HPDE6-E6E7 (cell line): ENCODE measurements around the gene ZNF740.
A peak's percentile ranks its signal among the peaks of the same experiment; 100 is the strongest.

Source experiments
- DNase-seq: peaks from one replicate; pipeline ENCODE4 v3.0.0; 2011; ENCODE audit warnings: missing footprints; ENCODE audit errors: extremely low spot score

ZNF740 gene

DNA sequence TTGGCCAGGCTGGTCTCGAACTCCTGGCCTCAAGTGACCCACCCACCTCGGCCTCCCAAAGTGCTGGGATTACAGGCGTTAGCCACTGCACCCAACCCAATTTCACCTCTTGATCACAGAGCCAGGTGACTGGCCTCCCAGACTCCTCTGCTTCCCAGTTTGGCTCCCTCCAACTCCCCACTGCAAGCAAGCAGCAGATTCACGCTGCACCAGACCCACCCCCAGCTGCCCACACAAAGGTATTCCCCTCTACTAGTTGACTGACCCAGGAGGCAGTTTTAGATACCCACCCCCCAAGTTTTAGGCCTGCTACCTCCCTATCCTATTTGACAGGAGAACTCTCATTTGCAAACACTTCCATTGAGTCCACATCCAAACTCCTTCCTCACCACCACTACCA is 46.3 kb downstream of the ZNF740 start:
- DNase-seq: no peak

DNA sequence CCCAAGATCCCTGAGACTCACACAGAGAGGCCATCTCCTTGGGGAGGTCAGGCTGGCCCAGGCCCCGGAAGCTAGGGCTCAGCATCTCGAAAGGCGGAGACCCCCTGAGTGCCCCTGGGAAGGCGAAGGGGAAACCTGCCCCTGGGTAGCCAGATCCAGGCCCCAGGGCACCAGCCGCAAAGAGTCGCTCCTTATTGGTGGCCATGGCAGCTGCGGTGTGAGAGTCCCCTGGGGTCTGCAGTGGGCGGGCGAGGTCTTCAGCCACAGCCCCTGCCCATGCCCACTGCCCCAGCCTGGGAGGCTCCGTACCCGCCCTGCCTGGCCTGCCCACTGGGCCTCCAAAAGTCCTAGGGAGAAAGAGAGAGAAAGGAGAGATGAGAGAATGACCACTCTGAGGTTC is 46.8 kb downstream of the ZNF740 start:
- DNase-seq: no peak

DNA sequence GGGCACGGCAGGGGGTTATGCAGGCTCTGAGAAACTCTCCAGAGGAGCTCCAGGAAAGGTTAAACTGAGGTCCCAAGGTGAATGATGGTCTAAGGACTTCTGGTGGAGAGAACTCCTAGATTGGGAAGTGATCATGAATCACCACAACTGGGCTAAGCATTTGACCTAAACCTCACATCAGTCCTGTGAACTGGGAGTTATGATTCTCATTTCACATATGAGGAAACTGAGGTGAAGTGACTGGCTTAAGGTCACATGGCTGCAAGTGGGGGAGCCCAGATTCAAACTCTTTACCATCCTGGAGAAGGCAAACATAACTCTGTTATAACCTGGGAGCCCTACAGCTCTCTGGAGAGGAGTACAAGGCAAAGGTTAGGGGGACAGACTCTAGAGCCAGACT is 47.3 kb downstream of the ZNF740 start:
- DNase-seq: no peak

DNA sequence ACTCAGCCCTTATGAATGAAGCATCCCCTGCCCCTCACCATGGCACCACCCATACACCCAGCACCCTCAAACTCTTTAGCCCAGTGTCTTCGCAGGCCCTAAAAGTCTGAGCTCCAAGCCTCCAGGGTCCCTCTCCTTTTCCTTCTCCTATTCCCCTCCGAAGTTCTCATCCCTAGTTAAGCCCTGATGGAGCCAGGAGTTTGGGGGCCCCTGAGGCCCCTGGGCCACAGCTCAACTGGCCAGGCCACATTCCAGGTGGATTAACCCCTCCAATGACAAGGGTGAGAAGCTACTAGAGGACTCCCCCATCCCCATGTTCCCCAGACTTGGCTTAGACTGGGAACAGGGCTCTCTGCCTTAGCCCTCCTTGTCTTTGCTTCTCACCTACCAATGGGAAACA is 48.9 kb downstream of the ZNF740 start:
- no peak for DNase-seq

DNA sequence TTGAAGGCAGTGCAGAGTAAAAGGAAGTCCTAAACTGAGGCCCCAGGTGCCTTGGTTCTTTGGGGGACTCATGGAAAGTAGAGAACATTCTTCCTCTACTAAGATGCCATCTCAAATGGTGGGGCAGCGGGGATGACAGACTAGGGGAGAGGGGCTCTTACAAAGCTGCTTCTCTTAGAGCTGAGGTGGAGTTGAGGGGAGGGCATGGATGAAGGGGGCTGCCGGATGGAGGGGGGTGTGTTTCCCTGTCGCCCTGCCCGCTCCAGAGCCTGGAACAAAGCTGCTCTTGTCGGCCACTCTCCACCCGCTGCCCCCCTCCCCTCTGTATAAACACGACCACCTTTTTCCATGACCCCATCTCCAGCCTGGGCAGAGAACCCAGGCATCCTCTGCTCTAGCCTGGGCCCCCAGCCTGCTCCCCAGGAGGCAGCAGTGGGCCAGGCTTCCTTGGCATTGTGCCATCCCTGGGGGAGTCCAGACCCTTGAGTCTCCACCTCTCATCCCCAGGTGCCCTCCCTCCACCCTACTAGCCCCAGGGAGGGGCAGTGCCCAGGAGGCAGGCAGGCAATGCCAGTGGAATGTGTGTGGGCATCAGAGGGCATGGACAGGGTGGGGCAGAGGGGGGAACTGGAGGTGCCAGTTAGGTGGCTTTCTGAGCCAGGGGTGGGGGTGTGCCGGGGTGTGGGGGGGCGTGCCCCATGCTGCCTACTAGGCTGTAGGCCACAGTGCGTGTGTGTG is 49.8 kb downstream of the ZNF740 start:
- no peak for DNase-seq

DNA sequence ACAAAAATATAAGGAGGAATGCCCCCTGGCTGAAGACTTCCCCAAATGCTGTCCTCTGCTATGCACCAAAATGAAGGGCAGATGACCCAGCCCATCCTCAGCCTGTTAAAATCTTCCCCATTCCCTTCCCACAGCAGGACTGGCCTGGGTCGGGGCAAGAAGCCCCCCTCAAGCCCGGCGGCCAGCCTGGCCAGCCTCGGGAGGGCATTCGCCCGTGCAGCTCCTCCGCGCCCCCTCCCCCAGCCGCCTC is 51.1 kb downstream of the ZNF740 start:
- DNase-seq: no peak

DNA sequence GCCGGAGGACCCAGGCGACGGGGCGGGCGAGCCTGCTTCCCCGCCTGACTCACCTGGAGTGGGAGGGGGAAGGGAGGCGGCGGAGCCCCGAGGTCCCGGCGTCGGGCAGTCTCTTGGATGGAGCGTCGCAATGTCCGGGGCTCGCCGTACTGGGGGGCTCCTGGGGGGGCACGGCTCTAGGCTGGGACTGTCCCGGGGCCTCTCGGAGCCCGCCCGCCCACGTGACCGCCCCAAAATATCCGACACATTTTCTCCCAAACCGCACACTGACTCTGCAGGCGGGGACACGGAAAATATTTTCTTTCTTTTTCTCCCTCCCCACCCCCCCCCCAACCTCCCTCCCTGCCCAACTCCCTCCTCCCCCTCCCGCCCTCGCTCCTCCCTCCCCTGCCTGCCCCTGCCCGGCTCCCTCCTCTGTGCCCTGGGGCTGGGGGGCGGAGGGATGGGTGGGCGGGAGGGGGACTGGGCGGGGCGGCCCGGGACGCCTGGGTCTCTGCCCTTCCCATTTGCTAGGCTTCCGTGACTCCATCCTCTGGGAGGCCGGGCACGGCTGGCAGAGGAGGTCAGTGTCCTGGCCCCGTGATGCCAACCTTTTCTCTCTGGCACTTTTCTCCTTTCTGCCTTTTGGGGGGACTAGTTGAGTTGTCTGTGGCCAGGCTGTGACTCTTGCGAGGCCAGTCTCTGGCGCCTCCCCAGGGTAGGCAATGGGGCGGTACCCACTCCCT is 51.6 kb downstream of the ZNF740 start, which contains the start of gene RARG:
Gene RARG, minus strand, starts transcription at position 289 of the 725 bp plus-strand sequence. CDS start 4,664 bp downstream, outside the sequence.
- DNase-seq: peak; percentile 66

DNA sequence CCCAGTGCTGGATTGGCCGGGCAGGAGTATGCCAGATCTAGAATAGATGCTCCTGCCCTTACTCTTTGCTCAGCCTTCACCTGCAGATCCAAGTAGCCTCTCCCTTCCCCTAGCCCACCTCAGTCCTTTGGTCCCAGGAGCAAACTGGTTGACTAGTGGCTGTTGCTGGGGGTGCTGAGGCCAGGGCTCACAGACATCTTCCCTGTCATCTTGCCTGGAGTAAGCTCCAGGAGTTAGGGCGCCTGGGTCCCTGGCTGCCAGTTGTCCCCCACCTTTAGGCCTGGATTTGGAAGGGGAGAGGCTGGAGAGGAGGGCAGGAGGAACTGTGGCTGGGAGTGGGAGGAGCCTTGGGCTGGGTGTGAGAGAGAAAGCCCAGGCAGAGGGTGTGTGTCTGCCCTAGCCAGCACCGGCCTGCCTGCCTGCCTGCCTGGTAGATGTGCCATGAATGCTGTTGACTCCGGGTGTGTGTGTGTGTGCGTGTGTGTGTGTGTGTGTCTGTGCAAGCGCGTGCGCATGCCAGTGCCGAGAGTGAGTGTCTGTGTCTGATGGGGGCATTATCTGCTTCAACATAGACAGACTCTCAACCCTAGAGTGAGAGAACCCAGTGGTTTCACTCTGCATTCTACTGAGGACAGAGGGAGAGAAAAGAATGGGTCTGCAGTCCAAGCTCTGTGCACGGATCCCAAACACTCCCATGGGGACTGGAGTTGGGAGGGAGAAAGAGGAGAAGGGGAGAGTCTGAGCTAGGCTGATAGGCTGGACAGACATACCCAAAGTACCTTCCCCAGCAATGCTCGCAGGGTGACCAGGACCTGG is 52.3 kb downstream of the ZNF740 start:
- peak; percentile 79 for DNase-seq

DNA sequence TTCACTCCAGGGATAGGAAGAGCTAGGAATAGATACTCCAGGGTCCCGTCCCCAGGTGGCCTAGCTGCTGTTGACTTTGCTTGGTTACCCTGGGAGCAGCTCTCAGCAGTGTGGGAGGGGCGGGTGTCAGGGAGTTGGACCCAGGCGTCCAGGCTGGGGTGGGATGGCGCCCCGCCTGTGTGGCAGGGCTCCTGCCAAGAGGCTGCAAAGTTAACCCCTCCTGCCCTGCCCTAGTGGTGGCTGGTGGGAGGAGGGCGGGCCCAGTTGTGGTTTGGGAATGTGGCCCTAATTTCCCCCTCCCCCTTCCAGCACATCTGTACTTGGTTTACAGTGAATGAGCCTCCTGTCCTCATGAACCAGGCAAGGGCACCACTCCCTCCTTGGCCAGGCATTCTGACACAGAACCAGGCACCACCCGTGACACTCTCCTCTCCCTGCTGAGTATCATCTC is 53.2 kb downstream of the ZNF740 start:
- no peak for DNase-seq

DNA sequence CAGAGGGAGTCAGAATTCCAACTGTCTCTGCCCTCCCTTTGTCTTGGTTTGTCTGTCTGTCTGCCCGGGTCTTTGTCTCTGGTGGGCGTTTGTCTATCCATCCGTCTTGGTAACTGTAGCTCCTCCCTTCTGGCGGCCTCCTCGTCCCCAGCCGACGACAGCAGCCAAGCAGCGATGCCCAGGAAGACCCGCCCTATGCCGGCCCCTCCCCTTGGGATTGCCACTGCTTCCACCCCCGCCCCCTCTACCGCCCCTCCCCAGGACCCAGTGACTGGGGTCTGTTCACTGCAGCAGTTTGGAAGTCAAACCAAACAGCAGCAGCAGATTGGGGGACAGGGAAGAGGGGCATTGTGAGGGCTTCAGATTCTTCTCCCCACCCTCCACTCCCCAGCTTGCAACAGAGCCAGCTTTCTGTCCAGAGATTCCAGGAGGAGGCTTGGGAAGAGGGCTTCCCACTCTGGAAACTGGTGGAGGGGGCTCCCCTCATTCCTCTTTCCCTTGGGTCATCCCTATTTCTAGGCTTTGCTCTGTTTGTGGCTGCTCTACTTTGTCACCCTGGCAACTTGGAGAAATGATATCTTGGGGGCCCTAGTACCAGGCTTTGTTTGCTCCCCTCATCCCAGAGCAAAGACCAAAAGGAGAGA is 53.9 kb downstream of the ZNF740 start:
- DNase-seq: no peak

DNA sequence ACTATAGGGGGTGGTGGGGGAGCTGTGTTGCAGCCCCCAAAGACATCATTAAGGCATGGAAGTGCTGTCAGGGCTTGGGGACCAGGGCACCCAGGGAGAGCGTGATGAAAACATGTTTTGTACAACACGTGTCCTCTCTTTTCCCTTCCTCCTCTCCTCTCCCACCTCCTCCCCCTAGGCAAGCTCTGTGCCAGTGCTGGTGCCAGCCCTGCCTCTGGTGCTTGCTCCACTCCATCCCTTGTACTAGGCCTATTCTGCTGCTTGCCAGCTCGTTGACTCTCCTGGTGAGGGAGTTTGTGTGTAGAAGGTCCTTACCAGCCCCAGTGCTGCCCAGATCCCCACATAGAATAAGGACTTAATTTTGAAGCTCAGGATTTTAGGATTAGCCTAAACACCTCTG is 54.6 kb downstream of the ZNF740 start:
- DNase-seq: no peak

DNA sequence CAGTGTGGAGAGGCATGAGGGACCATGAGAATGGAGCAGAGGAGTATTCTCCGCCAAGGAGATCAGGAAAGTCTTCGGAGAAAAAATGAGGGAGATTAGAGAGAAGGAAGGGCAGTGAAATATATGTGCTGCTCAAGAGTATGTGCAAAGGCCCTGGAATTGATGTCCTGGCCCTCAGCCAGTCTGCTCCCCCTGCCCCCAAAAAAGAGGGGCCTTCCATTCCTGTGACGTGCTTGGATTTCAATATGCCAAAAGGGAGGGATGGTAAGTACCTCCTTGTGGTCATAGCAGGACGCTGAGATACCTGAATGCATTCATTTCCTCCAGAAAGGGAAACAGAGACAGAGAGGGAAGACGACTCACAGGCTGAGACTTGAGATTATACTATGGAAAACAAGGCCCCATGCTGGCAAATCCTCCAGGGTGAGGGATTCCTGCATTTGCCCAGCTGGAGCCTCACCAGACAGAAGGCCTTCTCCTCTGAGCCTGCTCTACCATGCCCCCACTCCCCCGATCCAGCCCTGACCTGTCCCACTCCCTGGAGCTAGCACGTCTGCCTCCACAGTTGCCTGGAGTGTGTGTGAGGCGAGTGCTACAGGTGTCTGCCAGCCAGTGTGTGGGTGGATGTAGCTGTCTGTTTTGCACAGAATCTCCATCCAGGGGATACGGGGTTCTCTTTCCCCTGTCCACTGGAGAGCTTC is 55.4 kb downstream of the ZNF740 start:
- no peak for DNase-seq

DNA sequence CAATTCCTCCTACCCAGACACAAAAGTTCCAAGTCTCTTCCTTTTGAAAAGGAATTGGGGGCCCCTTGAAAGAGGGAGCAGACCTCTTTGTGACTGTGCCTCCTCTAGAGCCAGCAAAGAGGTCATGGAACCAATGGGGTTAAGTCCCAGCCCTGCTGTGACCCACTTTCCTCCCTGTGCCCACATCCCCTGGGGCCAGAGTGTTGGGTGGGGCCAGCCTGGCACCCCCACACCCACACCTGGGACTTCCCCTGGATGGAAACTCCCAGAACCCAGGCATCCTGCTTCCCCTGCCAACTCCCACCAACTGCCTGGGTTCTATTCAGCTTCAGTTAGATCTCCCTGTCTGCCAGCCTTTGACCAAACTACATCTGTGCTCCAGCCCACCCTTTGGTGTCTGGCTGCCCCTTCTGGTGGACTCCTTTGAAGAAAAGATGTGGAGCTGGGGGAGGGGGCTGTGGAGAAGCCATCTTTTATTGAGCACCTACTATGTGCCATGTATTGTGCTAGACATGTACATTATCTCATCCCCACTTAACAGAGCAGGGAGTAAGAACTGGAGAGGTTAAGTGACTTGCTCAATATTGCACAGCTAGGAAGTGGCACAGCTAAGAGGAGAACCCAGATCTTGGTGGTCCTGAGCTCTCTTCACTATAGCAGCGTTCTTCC is 56.1 kb downstream of the ZNF740 start:
- DNase-seq: no peak

DNA sequence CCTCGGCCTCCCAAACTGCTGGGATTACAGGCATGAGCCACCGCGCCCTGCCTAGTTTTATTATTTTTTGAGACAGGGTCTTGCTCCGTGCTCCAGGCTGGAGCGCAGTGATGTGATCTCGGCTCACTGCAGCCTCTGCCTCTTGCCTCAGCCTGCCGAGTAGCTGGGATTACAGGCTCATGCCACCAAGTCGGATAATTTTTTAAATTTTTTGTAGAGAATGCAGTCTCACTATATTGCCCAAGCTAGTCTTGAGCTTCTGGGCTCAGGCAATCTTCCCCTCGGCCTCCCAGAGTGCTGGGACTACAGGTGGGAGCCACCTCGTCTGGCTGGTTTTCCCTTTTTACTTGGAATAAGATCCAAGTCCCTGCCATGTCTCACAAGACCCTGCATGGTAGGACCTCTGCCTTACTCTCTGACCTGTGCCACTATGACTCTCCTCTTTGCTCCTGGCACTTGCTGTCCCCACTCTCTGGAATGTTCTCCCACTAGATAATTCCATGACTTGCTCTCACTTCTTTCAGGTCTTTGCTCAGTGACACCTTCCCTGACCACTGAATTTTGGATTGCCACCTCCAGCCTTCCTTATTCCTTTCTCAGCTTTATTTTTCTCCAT is 59.2 kb downstream of the ZNF740 start:
- DNase-seq: no peak

DNA sequence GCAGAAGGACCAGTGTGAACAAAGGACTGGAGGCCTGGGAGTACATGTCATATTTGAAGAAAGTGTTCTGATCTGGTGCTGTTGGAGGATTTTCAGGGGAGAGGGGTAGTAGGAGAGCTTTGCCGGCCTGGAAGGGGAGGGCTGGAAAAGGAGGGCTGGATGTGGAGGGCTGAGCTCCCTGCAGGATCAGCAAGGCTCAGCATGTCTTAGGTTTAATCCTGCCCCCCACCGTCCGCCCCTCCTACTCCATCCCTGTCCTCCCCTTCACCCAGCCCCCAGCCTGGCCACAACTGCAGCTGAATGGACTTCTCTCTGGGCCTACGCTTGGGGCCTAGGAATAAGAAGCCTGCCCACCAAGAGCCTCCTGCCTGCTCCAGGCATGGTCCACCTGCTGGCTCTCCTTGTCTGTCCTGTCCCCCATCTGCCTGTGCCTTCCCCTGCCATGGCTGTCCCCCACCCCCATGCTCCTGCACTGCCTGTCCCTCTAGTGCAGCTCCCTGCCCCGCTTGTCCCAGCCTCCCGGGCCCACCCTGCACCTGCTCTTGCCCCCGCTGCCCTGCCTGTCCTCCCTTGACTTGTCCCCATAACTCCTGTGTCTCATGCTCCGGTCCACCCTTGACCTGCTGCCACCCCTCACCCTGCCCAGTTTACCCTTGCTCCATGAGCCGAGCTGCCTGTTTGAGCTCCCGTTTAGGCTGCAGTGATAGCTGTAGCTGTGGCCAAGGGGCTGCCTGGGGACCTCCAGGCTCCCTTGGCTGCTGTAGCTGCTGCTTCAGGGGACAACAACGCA is 61.3 kb downstream of the ZNF740 start:
- no peak for DNase-seq

DNA sequence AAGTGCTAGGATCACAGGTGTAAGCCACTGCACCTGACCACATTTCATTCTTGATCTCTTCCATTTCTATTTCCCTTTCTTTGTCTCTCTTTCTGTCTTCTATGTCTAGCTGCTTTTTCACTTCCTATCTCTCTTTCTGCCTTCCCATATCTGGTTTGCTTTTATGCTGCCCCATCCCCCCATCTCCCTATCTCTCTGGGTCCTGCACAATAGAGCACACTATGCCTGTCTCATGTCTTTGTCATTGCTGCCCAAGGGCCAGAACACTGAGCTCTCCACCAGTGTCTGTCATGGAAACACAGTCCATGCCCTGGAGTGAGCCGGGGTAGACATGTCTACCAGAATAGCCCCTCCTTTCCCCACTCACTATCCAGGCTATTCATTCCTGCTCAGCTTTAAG is 63.8 kb downstream of the ZNF740 start:
- no peak for DNase-seq
